Measurements from ENCODE around the gene ATP10A. TPM values are rescaled to one million over a fixed set of nuclear protein-coding genes. Genes with fewer than 3 reads are reported as not detected.

ATP10A gene
- total and polyA plus RNA-seq, 2 of the 8 experiments (the other 6 are each of a cell fraction or from before 2014, with no cell fraction given) = 2.0 to 2.8 TPM

DNA sequence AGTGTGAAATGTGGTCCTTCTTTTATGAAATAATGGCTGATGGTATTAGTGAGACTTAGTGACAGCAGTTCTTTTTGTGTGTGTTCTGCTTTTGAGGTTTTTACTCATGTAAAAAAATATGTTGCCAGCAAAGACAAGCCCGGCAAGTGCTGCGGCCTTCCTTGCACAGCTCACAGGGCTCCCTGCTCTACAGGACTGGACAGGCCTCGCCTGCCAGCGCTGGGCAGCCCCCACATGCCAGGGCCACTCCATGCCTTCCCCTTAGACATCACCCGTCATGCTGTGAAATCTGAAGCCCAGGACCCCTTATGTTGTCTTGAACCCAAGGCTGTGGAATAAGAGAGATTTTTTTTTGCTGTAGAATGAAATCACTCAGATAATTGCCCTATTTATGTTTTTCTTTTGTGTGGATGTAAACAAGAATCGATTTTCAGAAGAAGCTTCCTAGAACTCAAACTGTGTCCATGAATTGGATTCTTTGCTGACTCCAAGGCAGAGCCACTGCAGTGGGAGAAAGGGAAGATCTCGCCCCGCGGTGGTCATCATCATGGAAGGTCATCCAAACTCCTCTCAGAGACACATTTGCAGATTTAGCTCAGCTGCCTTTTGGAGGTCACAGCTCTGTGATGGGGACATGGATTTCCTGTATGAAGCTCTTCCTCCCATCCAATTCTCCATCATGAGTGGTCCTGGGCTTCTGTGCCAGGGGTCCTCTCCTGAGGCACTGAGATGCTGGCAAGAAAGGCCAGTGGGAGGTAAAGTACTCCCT, 150.8 kb downstream of the ATP10A start:
- Histone ChIP-seq H3K23ac (ENCODE audit: insufficient read length) (no peak overlapping the region), H3K4me3 (ENCODE audit: extremely low read depth in 1 of 4, insufficient read depth in 2 of 4, low read depth in 3 of 4, low read length in 4 of 4) (no peak overlapping the region), H2BK12ac (ENCODE audit: low read depth, low read length) (no peak overlapping the region), H2BK15ac (ENCODE audit: low read length) (no peak overlapping the region), H2BK20ac (ENCODE audit: low read length) (no peak overlapping the region), H4K20me1 (replicated peaks in 1 of 2; ENCODE audit: control insufficient read depth in 1 of 2, insufficient read depth in 2 of 2, low read length in 2 of 2) (no peaks in the 10 kb centered on the region), H3K36me3 (ENCODE audit: control insufficient read depth in 2 of 4, insufficient read depth in 4 of 4, low read length in 3 of 4) (no peaks in the 10 kb centered on the region), H2AK5ac (ENCODE audit: low read depth, low read length) (no peak overlapping the region), H3K9me3 (ENCODE audit: insufficient read depth in 2 of 2, low read depth in 1 of 2, low read length in 1 of 2) (no peaks in the 10 kb centered on the region), H3K23me2 (ENCODE audit: low read depth, low read length) (no peaks in the 10 kb centered on the region), H3K4me1 (replicated peaks in 1 of 4; ENCODE audit: control insufficient read depth in 3 of 4, insufficient read depth in 4 of 4, low read length in 3 of 4) (no peaks in the 10 kb centered on the region), H2BK120ac (replicated peaks; ENCODE audit: low read depth, low read length) (no peak overlapping the region), H3K56ac (replicated peaks; ENCODE audit: insufficient read length, low read depth, low read length) (no peak overlapping the region), H2AFZ (ENCODE audit: low read length) (no peak overlapping the region), H4K91ac (replicated peaks; ENCODE audit: insufficient read length, low read length) (no peak overlapping the region), H3K79me1 (ENCODE audit: low read depth, low read length) (no peaks in the 10 kb centered on the region), H3K18ac (ENCODE audit: extremely low read depth, low read length) (no peak overlapping the region), H3K4ac (replicated peaks; ENCODE audit: insufficient read length, low read depth, low read length) (no peak overlapping the region), H4K8ac (ENCODE audit: extremely low read depth, insufficient read depth, low read length) (peak overlapping the region; percentile 14; the same call in 1 of the 2 replicates), H3K9ac (replicated peaks in 1 of 4; ENCODE audit: extremely low read depth in 1 of 4, low read depth in 3 of 4, low read length in 3 of 4) (no peak overlapping the region), H3K27ac (ENCODE audit: low read depth, low read length) (no peak overlapping the region), H3K14ac (ENCODE audit: insufficient read length) (no peak overlapping the region), H4K5ac (ENCODE audit: insufficient read length, low read depth, low read length) (no peak overlapping the region), H3K4me2 (ENCODE audit: insufficient read depth in 1 of 2, low read depth in 2 of 2, low read length in 2 of 2) (no peak overlapping the region), H2BK5ac (ENCODE audit: low read depth, low read length) (no peak overlapping the region), H3K79me2 (ENCODE audit: control insufficient read depth in 1 of 2, insufficient read depth in 2 of 2, low read length in 2 of 2) (no peaks in the 10 kb centered on the region), H3K27me3 (replicated peaks in 1 of 4; ENCODE audit: control insufficient read depth in 3 of 4, extremely low read depth in 1 of 4, insufficient read depth in 3 of 4, low read length in 3 of 4) (no peaks in the 10 kb centered on the region)
- DNase-seq (ENCODE audit: low read depth in 1 of 2, low spot score in 2 of 2) (no peak), FAIRE-seq (no peak)
- ChIA-PET CTCF (ENCODE audit: partially characterized antibody) (interaction anchor here (0.7 to 2.8 kb wide), 5 partner anchors 9 to 205 kb away, joined by 3 to 13 read pairs (median 3); no protein-coding TSS in a partner anchor), POLR2A (ENCODE audit: partially characterized antibody) (no interaction called here)
- 97% methylated on average over 9 of the region's 9 CpGs; no CpG with 5 or more reads in 1 of the 2 experiments for WGBS, 2 experiments (ENCODE audit: extremely low coverage in 1 of 2, insufficient coverage in 1 of 2, insufficient read length in 1 of 2, insufficient replicate concordance in 2 of 2, low coverage in 1 of 2, low lambda C conversion rate in 2 of 2, missing lambda C conversion rate in 1 of 2)
- TF ChIP-seq EP300 (IDR thresholded peaks at IDR 0.05; ENCODE audit: borderline replicate concordance in 1 of 2, low read depth in 2 of 2, low read length in 2 of 2) (no peak), GTF2F1 (IDR thresholded peaks at IDR 0.05; ENCODE audit: borderline replicate concordance, low read depth, low read length) (no peak), HDAC6 (IDR thresholded peaks at IDR 0.05; ENCODE audit: low read depth, low read length) (no peak), JUN (IDR thresholded peaks at IDR 0.05; ENCODE audit: low read depth, low read length) (no peak), PHF8 (conservative IDR thresholded peaks at IDR 0.05; ENCODE audit: low read depth, low read length) (no peak), TAF1 (IDR thresholded peaks at IDR 0.05; ENCODE audit: low read depth, low read length) (no peak), BCL11A (IDR thresholded peaks at IDR 0.05; ENCODE audit: low read depth in 2 of 2, low read length in 2 of 2) (no peak), SRF (IDR thresholded peaks at IDR 0.05; ENCODE audit: low read depth, low read length) (no peak)

Measured in H1 (cell line).